GM21786 (cell line): ENCODE data around the gene MRPL11.
"Not testable (repeated sequence)": the region's sequence is repeated elsewhere in the genome, so short reads cannot be mapped to it uniquely, and the experiment has no call there.

ENCODE experiments used
- ATAC-seq: cut with Tn5 transposase; IDR thresholded peaks from one replicate; pipeline ENCODE4 v1.9.1; 2021; ENCODE audit not compliant: unreplicated experiment

Gene MRPL11

GRCh38 chr11:66467034-66467659 is 28.5 kb upstream of the MRPL11 start:
- peak; percentile 18 for ATAC-seq

GRCh38 chr11:66466225-66467033 is 27.8 kb upstream of the MRPL11 start, which contains the start of gene PELI3:
Gene PELI3, plus strand, starts transcription at chr11:66466905. Its CDS starts 1,224 bp downstream, at chr11:66468129.
- ATAC-seq = peak; percentile 68

GRCh38 chr11:66465373-66466224 is 27.0 kb upstream of the MRPL11 start:
- ATAC-seq = no peak

- no peak for ATAC-seq
Measured at GRCh38 chr11:66464916-66465315, 26.3 kb upstream of the MRPL11 start.

GRCh38 chr11:66464116-66464515 is 25.5 kb upstream of the MRPL11 start:
- not testable (repeated sequence) for ATAC-seq

- ATAC-seq = no peak
Measured at GRCh38 chr11:66462911-66463310, 24.3 kb upstream of the MRPL11 start.

GRCh38 chr11:66462010-66462409 is 23.4 kb upstream of the MRPL11 start:
- ATAC-seq = no peak

- no peak for ATAC-seq
Measured at GRCh38 chr11:66459138-66459778, 20.6 kb upstream of the MRPL11 start.

- ATAC-seq = no peak
Measured at GRCh38 chr11:66457826-66458225, 19.2 kb upstream of the MRPL11 start.

GRCh38 chr11:66454828-66455227 is 16.2 kb upstream of the MRPL11 start:
- no peak for ATAC-seq

- no peak for ATAC-seq
Measured at GRCh38 chr11:66454247-66454646, 15.6 kb upstream of the MRPL11 start.

GRCh38 chr11:66451663-66452062 is 13.0 kb upstream of the MRPL11 start:
- ATAC-seq = no peak

GRCh38 chr11:66450560-66450959 is 11.9 kb upstream of the MRPL11 start:
- ATAC-seq = no peak

GRCh38 chr11:66448523-66448922 is 9.9 kb upstream of the MRPL11 start:
- ATAC-seq = no peak

- no peak for ATAC-seq
Measured at GRCh38 chr11:66447012-66447411, 8.4 kb upstream of the MRPL11 start.

GRCh38 chr11:66443602-66444001 is 5.0 kb upstream of the MRPL11 start:
- ATAC-seq = no peak

GRCh38 chr11:66440940-66441282 is 2.3 kb upstream of the MRPL11 start:
- ATAC-seq = not testable (repeated sequence)

- ATAC-seq = not testable (repeated sequence)
Measured at GRCh38 chr11:66440101-66440939, 1.7 kb upstream of the MRPL11 start.

GRCh38 chr11:66437979-66438503 is 607 bp downstream of the MRPL11 start:
- ATAC-seq = no peak

GRCh38 chr11:66432597-66432996 is 6.1 kb downstream of the MRPL11 start:
- no peak for ATAC-seq
